IMR-90 (cell line): ENCODE data around the gene PCDHGC4. TPM values are rescaled to one million over a fixed set of nuclear protein-coding genes. Genes with fewer than 3 reads are reported as not detected.
A peak's percentile ranks its signal among the peaks of the same experiment; 100 is the strongest.

ENCODE experiments used
- ATAC-seq: fragments of 200-7000 bp; cut with Tn5 transposase; 2 replicates; pipeline ENCODE4 v1.9.1; 2020; ENCODE audit warnings: low read depth, mild to moderate bottlenecking, moderate library complexity
- BruUV-seq: library from RNA; stranded (reverse); fragments of 400-500 nt; replicated peaks from 2 replicates; lab custom pipeline; 2021; lab: Mats Ljungman, UMichigan
- CTCF ChIA-PET: fragments of 300-600 bp; formaldehyde crosslinking; extraction: SDS; loops from one replicate; lab custom pipeline; 2021; ENCODE audit warnings: antibody characterized with exemption; lab: Yijun Ruan, JAX
- POLR2A ChIA-PET: fragments of 300-600 bp; sonication (Branson Sonifier 250); formaldehyde crosslinking; loops from one replicate; lab custom pipeline; 2022; ENCODE audit warnings: antibody characterized with exemption; ENCODE audit not compliant: unreplicated experiment; lab: Charles Lee
- DNase-seq: peaks from one replicate; pipeline ENCODE4 v3.0.0; 2013
- H2AFZ ChIP-seq: replicated peaks from 2 replicates; pipeline ENCODE3; 2013; ENCODE audit warnings: low read length, mild to moderate bottlenecking; ENCODE audit not compliant: poor library complexity
- H2AK5ac ChIP-seq: 2 replicates; pipeline ENCODE4 v1.6.1; 2013; ENCODE audit warnings: low read depth, low read length, inconsistent platforms
- H2AK9ac ChIP-seq: replicated peaks from 2 replicates; pipeline ENCODE3; 2013; ENCODE audit warnings: mild to moderate bottlenecking, low read depth, low read length, moderate library complexity; ENCODE audit not compliant: poor library complexity
- H2BK120ac ChIP-seq: 2 replicates; pipeline ENCODE4 v1.6.1; 2013; ENCODE audit warnings: low read depth, low read length, inconsistent platforms
- H2BK15ac ChIP-seq: 3 replicates; pipeline ENCODE4 v1.6.1; 2013; ENCODE audit warnings: low read depth, low read length, inconsistent platforms
- H2BK20ac ChIP-seq: 2 replicates; pipeline ENCODE4 v1.6.1; 2013; ENCODE audit warnings: low read depth, mild to moderate bottlenecking, inconsistent platforms, low read length, moderate library complexity
- H2BK5ac ChIP-seq: 2 replicates; pipeline ENCODE4 v1.6.1; 2013; ENCODE audit warnings: mild to moderate bottlenecking, low read depth, low read length, inconsistent platforms; ENCODE audit not compliant: poor library complexity, severe bottlenecking
- H3K14ac ChIP-seq: replicated peaks from 2 replicates; pipeline ENCODE4 v1.6.1; 2013; ENCODE audit warnings: low read depth, low read length, inconsistent platforms
- H3K18ac ChIP-seq: 2 replicates; pipeline ENCODE4 v1.6.1; 2013; ENCODE audit warnings: low read depth, low read length, control low read depth
- H3K23ac ChIP-seq: 2 replicates; pipeline ENCODE4 v1.6.1; 2013; ENCODE audit warnings: low read depth, low read length, inconsistent platforms
- H3K27ac ChIP-seq: 2 replicates; pipeline ENCODE4 v1.5.1; 2013; ENCODE audit warnings: mild to moderate bottlenecking, control low read depth, low read length; ENCODE audit not compliant: insufficient read depth
- H3K27me3 ChIP-seq: 2 replicates; pipeline ENCODE4 v1.6.1; 2013; ENCODE audit warnings: low read length; ENCODE audit not compliant: control insufficient read depth, insufficient read depth
- H3K36me3 ChIP-seq: 2 replicates; pipeline ENCODE4 v1.6.1; 2013; ENCODE audit warnings: low read length, mixed read lengths; ENCODE audit not compliant: control insufficient read depth, insufficient read depth
- H3K4ac ChIP-seq: 2 replicates; pipeline ENCODE4 v1.6.1; 2013; ENCODE audit warnings: low read depth, low read length, inconsistent platforms
- H3K4me1 ChIP-seq: 2 replicates; pipeline ENCODE4 v1.6.1; 2013; ENCODE audit warnings: low read length, mixed read lengths; ENCODE audit not compliant: control insufficient read depth, insufficient read depth
- H3K4me2 ChIP-seq: 2 replicates; pipeline ENCODE4 v1.6.1; 2013; ENCODE audit warnings: low read depth, mild to moderate bottlenecking, control low read depth, low read length, moderate library complexity
- H3K4me3 ChIP-seq: 2 replicates; pipeline ENCODE4 v1.5.1; 2013; ENCODE audit warnings: low read depth, mild to moderate bottlenecking, control low read depth, low read length, moderate library complexity; ENCODE audit not compliant: insufficient read depth
- H3K56ac ChIP-seq: 2 replicates; pipeline ENCODE4 v1.6.1; 2013; ENCODE audit warnings: low read length, inconsistent platforms; ENCODE audit not compliant: insufficient read depth; ENCODE audit errors: extremely low read depth
- H3K79me1 ChIP-seq, 2 experiments: 2 replicates each; pipeline ENCODE4 v1.6.1; 2013; ENCODE audit warnings: low read length in 2 of 2, inconsistent platforms in 1 of 2, low read depth in 1 of 2
- H3K9ac ChIP-seq: 2 replicates; pipeline ENCODE4 v1.6.1; 2013; ENCODE audit warnings: low read depth, low read length, control low read depth
- H3K9me1 ChIP-seq: 2 replicates; pipeline ENCODE4 v1.6.1; 2013; ENCODE audit warnings: low read length, inconsistent platforms; ENCODE audit not compliant: insufficient read depth
- H3K9me3 ChIP-seq: 2 replicates; pipeline ENCODE4 v1.6.1; 2013; ENCODE audit warnings: low read length; ENCODE audit not compliant: control insufficient read depth, insufficient read depth
- H4K20me1 ChIP-seq: 2 replicates; pipeline ENCODE4 v1.6.1; 2013; ENCODE audit warnings: low read length, inconsistent platforms; ENCODE audit not compliant: insufficient read depth
- H4K5ac ChIP-seq: 2 replicates; pipeline ENCODE4 v1.6.1; 2013; ENCODE audit warnings: mild to moderate bottlenecking, low read depth, low read length, control low read depth
- H4K8ac ChIP-seq, 2 experiments: 2 replicates each; pipeline ENCODE4 v1.6.1; 2013; ENCODE audit warnings: low read depth in 2 of 2, low read length in 2 of 2, control low read depth in 1 of 2, inconsistent platforms in 1 of 2
- H4K91ac ChIP-seq: 2 replicates; pipeline ENCODE4 v1.6.1; 2013; ENCODE audit warnings: low read depth, low read length, inconsistent platforms; ENCODE audit not compliant: insufficient read depth
- BHLHE40 ChIP-seq: fragments of 150-350 bp; IDR thresholded peaks from 2 replicates; pipeline ENCODE4 v1.6.1; 2016; ENCODE audit warnings: mild to moderate bottlenecking, low read depth, low read length
- CEBPB ChIP-seq: IDR thresholded peaks from 2 replicates; pipeline ENCODE4 v1.6.1; 2012; ENCODE audit warnings: low read depth, low read length, improper control_type of control experiment
- CHD1 ChIP-seq: IDR thresholded peaks from 2 replicates; pipeline ENCODE4 v1.6.1; 2012; ENCODE audit warnings: low read depth, low read length, improper control_type of control experiment
- CTCF ChIP-seq: conservative IDR thresholded peaks from 2 replicates; pipeline ENCODE4 v1.5.1; 2012; ENCODE audit warnings: mild to moderate bottlenecking, low read depth, low read length, improper control_type of control experiment
- MAFK ChIP-seq: IDR thresholded peaks from 2 replicates; pipeline ENCODE4 v1.6.1; 2012; ENCODE audit warnings: low read depth, low read length, improper control_type of control experiment
- MAZ ChIP-seq: IDR thresholded peaks from 2 replicates; pipeline ENCODE4 v1.6.1; 2012; ENCODE audit warnings: low read depth, mild to moderate bottlenecking, low read length, improper control_type of control experiment, moderate library complexity, borderline replicate concordance
- MXI1 ChIP-seq: IDR thresholded peaks from 2 replicates; pipeline ENCODE4 v1.6.1; 2012; ENCODE audit warnings: low read depth, mild to moderate bottlenecking, low read length, moderate library complexity, borderline replicate concordance
- NFE2L2 ChIP-seq: fragments of 150-350 bp; IDR thresholded peaks from 2 replicates; pipeline ENCODE4 v1.6.1; 2016; ENCODE audit warnings: low read depth, mild to moderate bottlenecking, low read length
- POLR2A ChIP-seq: IDR thresholded peaks from 2 replicates; pipeline ENCODE4 v1.6.1; 2012; ENCODE audit warnings: mild to moderate bottlenecking, low read depth, low read length
- RAD21 ChIP-seq: IDR thresholded peaks from 2 replicates; pipeline ENCODE4 v1.6.1; 2012; ENCODE audit warnings: low read length, improper control_type of control experiment
- RFX5 ChIP-seq: IDR thresholded peaks from 2 replicates; pipeline ENCODE4 v1.8.0; 2012; ENCODE audit warnings: low read depth, mild to moderate bottlenecking, low read length, moderate library complexity
- SMC3 ChIP-seq: fragments of 150-350 bp; IDR thresholded peaks from 2 replicates; pipeline ENCODE4 v1.6.1; 2016; ENCODE audit warnings: low read depth, mild to moderate bottlenecking, antibody characterized with exemption, low read length, moderate library complexity
- USF2 ChIP-seq: fragments of 150-350 bp; IDR thresholded peaks from 2 replicates; pipeline ENCODE4 v1.6.1; 2017; ENCODE audit warnings: mild to moderate bottlenecking, antibody characterized with exemption, low read length, low read depth
- WGBS, 2 experiments: methylation state at CpG; one replicate each; pipeline versions ENCODE4 v1.1.5 to v1.1.7; 2013; ENCODE audit warnings: missing lambda C conversion rate in 2 of 2; ENCODE audit not compliant: insufficient read length in 1 of 2; ENCODE audit errors: extremely low coverage in 2 of 2; 5-methylcytosine and 5-hydroxymethylcytosine counted together
- dilution Hi-C: fragments of 300-500 bp; cut with HindIII; formaldehyde crosslinking; loops from one replicate; pipeline ENCODE4 v1.14.3; 2018; ENCODE audit warnings: low sequenced_read_pairs; ENCODE audit not compliant: unreplicated experiment
- in situ Hi-C: fragments of 300-500 bp; cut with MboI; formaldehyde crosslinking; loops from 3 replicates; pipeline ENCODE4 v1.14.3; 2019; ENCODE audit warnings: low sequenced_read_pairs, inconsistent platforms, mixed read lengths
- intact Hi-C: fragments of 100-400 bp; cut with micrococcal nuclease; formaldehyde crosslinking; loops from 2 replicates; pipeline ENCODE4 v1.10.0; 2022
- polyA plus RNA-seq, 3 experiments: library from polyadenylated mRNA; depleted of rRNA; stranded (reverse); fragments of >200 nt; gene quantifications; 2 replicates each; pipeline ENCODE4 v1.2.3, GENCODE V29; 2012; ENCODE audit warnings: low replicate concordance in 1 of 3
- total RNA-seq: library from RNA; depleted of rRNA; stranded (reverse); fragments of >200 nt; gene quantifications from 2 replicates; pipeline ENCODE4 v1.2.3, GENCODE V29; 2012

PCDHGC4 gene
- total and polyA plus RNA-seq, 2 of the 4 experiments (the other 2 are of a cell fraction): 0.65 to 1.6 TPM

DNA sequence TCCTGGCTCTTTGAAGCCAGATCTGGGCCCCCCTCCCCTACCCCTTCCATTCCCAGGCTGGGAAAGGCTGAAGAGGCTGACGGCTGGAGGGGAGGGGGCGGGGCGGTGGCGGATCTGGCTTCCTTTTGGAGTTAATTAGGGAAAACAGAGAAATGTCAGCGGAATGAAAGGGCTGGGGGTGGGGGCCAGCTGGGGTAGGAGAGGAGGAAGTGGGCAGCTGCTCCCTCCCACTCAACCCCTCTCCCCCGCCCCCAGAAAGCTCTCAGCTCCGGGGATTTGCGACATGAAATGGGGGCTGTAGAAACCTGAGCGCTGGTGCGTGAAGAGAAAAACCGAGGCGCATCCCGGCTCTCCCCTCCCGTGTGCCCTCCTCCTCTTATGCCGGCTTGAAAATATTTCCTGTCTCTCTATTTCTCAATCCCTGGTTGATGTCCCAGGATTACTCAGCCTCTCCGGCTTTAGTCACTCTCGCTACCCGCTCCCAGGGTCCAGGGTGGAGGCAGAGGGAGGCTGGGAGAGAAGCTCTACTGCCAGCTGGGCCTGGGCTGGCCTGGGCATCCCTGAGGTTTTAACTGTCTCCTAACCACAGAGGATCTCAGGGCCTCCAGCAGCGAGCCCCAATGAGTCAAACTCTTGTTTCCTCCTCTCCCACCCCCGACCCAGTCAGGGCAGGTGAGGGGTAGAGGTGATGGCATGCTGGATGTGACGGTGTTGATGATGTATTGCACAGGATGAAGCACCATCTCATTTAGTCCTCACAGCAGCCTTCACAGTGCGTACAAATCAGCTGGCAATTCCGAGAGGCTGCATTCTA, 24.2 kb downstream of the PCDHGC4 start:
- in situ Hi-C loops: no loop called here
- Histone ChIP-seq H3K56ac (peak overlapping the region; percentile 33), H2AK9ac (peak overlapping the region; percentile 85), H2BK15ac (peak overlapping the region; percentile 77; the same call in 2 of the 3 replicates), H3K9ac (peak overlapping the region; percentile 68), H3K4me3 (peak overlapping the region; percentile 7; the same call in 1 of the 2 replicates), H3K9me1 (peaks cover 18% of the 10 kb centered on the region; the same call in 1 of the 2 replicates), H4K5ac (peak overlapping the region; percentile 82), H3K27ac (peak overlapping the region; percentile 96), H3K27me3 (no peaks in the 10 kb centered on the region), H3K79me1 (peaks cover 6 to 37% of the 10 kb centered on the region in 2 experiments), H3K36me3 (peaks cover 36% of the 10 kb centered on the region), H4K91ac (peak overlapping the region; percentile 91), H3K23ac (peak overlapping the region; percentile 79; the same call in 1 of the 2 replicates), H3K9me3 (no peaks in the 10 kb centered on the region), H3K4me1 (peaks cover 39% of the 10 kb centered on the region), H3K14ac (peak overlapping the region; percentile 95), H3K18ac (peak overlapping the region; percentile 86), H2AK5ac (peak overlapping the region; percentile 94), H2AFZ (peak overlapping the region; percentile 70), H4K20me1 (peaks cover 16% of the 10 kb centered on the region), H2BK5ac (peak overlapping the region; percentile 93), H3K4me2 (peak overlapping the region; percentile 45), H2BK120ac (peak overlapping the region; percentile 98), H2BK20ac (peak overlapping the region; percentile 92), H3K4ac (peak overlapping the region; percentile 98), H4K8ac (peak overlapping the region; percentile 83 to 91)
- peak; percentile 97 for DNase-seq
- WGBS, 2 experiments: 0% methylated on average over 5 of the region's 23 CpGs; no CpG with 5 or more reads in 1 of the 2 experiments
- ATAC-seq: peak; percentile 72
- BruUV-seq: no TSS peak
- intact Hi-C loops: loop anchor here (1.0 to 2.0 kb wide), 3 partner anchors 12 to 33 kb away; partner anchors contain the start of gene PCDHGC5
- ChIA-PET CTCF (interaction anchor here (0.8 to 1.9 kb wide), 5 partner anchors 15 to 49 kb away, joined by 3 to 10 read pairs (median 5); no protein-coding TSS in a partner anchor), POLR2A (interaction anchor here (0.6 kb wide), 1 partner anchor 55 kb away, joined by 3 read pairs; no protein-coding TSS in a partner anchor)
- dilution Hi-C loops: no loop called here
- TF ChIP-seq RAD21: 0 out of 2 replicates have a peak, but pooled peaks have one; percentile 14
- 0 out of 2 replicates have a peak, but pooled peaks have one; percentile 2 for TF ChIP-seq MAFK
- TF ChIP-seq CEBPB: peak; percentile 97
- no peak for TF ChIP-seq USF2
- no peak; the same call in 1 of the 2 replicates for TF ChIP-seq NFE2L2
- TF ChIP-seq POLR2A: peak; percentile 70
- 0 out of 2 replicates have a peak, but pooled peaks have one; percentile 12 for TF ChIP-seq CHD1
- TF ChIP-seq MAZ: no peak; the same call in 1 of the 2 replicates
- no peak for TF ChIP-seq SMC3
- TF ChIP-seq CTCF: no peak
- no peak; the same call in none of the 2 replicates for TF ChIP-seq BHLHE40
- no peak for TF ChIP-seq RFX5
- no peak for TF ChIP-seq MXI1
